HepG2 (cell line): ENCODE data around the gene C2orf80. TPM values are rescaled to one million over a fixed set of nuclear protein-coding genes. Genes with fewer than 3 reads are reported as not detected.

Experiments
- ATRX ChIP-seq: sonication (generic); formaldehyde crosslinking; IDR thresholded peaks from 2 replicates; pipeline ENCODE4 v1.4.0; 2020; ENCODE audit warnings: missing genetic modification reagents, borderline replicate concordance
- GPN1 ChIP-seq: sonication (generic); formaldehyde crosslinking; IDR thresholded peaks from 2 replicates; pipeline ENCODE4 v1.5.1; 2020; ENCODE audit warnings: missing genetic modification reagents, borderline replicate concordance
- IRX3 ChIP-seq: sonication (generic); formaldehyde crosslinking; IDR thresholded peaks from 2 replicates; pipeline ENCODE4 v1.8.1; 2023; ENCODE audit warnings: mild to moderate bottlenecking, low read depth, missing genetic modification reagents, borderline replicate concordance
- KLF12 ChIP-seq: sonication (generic); formaldehyde crosslinking; IDR thresholded peaks from 2 replicates; pipeline ENCODE4 v1.4.0; 2020; ENCODE audit warnings: missing genetic modification reagents, borderline replicate concordance
- NR2F6 ChIP-seq, 2 experiments: IDR thresholded peaks; 2 replicates each; pipeline ENCODE4 v1.6.1; 2016; ENCODE audit warnings: antibody characterized with exemption in 1 of 2, mild to moderate bottlenecking in 1 of 2
- RBM39 ChIP-seq: fragments of 200-400 bp; formaldehyde crosslinking; IDR thresholded peaks from one replicate; pipeline ENCODE4 v1.6.1; 2018; ENCODE audit warnings: antibody characterized with exemption, mild to moderate bottlenecking, low read depth, low read length; ENCODE audit not compliant: poor library complexity, severe bottlenecking
- RFXAP ChIP-seq: sonication (generic); formaldehyde crosslinking; IDR thresholded peaks from 2 replicates; pipeline ENCODE4 v1.4.0; 2020; ENCODE audit warnings: missing genetic modification reagents, borderline replicate concordance
- TEAD2 ChIP-seq: sonication (generic); formaldehyde crosslinking; IDR thresholded peaks from 2 replicates; pipeline ENCODE4 v1.9.0; 2021; ENCODE audit warnings: missing genetic modification reagents
- ZNF180 ChIP-seq: sonication (generic); formaldehyde crosslinking; IDR thresholded peaks from 2 replicates; pipeline ENCODE4 v1.4.0; 2020; ENCODE audit warnings: low read depth, missing genetic modification reagents, borderline replicate concordance
- ZNF367 ChIP-seq: sonication (generic); formaldehyde crosslinking; IDR thresholded peaks from 2 replicates; pipeline ENCODE4 v1.4.0; 2020; ENCODE audit warnings: missing genetic modification reagents, borderline replicate concordance
- ZNF546 ChIP-seq: sonication (generic); formaldehyde crosslinking; conservative IDR thresholded peaks from 2 replicates; pipeline ENCODE4 v1.8.1; 2023; ENCODE audit warnings: mild to moderate bottlenecking, missing genetic modification reagents
- ZNF619 ChIP-seq: sonication (generic); formaldehyde crosslinking; IDR thresholded peaks from 2 replicates; pipeline ENCODE4 v1.4.0; 2020; ENCODE audit warnings: mild to moderate bottlenecking, missing genetic modification reagents
- ZNF768 ChIP-seq: sonication (generic); formaldehyde crosslinking; IDR thresholded peaks from 2 replicates; pipeline ENCODE4 v1.4.0; 2020; ENCODE audit warnings: missing genetic modification reagents
- ZNF83 ChIP-seq: sonication (generic); formaldehyde crosslinking; IDR thresholded peaks from 2 replicates; pipeline ENCODE4 v1.4.0; 2020; ENCODE audit warnings: missing genetic modification reagents, mild to moderate bottlenecking, borderline replicate concordance
- polyA plus RNA-seq, 8 experiments: library from polyadenylated mRNA; depleted of rRNA in 3 of 8; stranded (reverse) in 7 of 8; unstranded in 1 of 8; fragments of >200 nt; fragmentation: Illumina TruSeq in 4 of 8; extraction: Trizol in 4 of 8; gene quantifications; 2 replicates each; pipeline versions ENCODE4 v1.2.1 to v1.2.3, GENCODE V29; 2011 to 2016; ENCODE audit warnings: low read depth in 4 of 8, missing spikeins in 1 of 8, mixed read lengths in 1 of 8; ENCODE audit not compliant: insufficient read depth in 1 of 8
- total RNA-seq, 5 experiments: library from RNA; depleted of rRNA; stranded (reverse); fragments of >200 nt; fragmentation: Illumina TruSeq; extraction: Trizol; gene quantifications; 2 replicates each; pipeline ENCODE4 v1.2.3, GENCODE V29; 2016; ENCODE audit warnings: low read depth in 1 of 5
- TF ChIP-seq, protein P1 (sequence below): sonication (generic); formaldehyde crosslinking; IDR thresholded peaks from one replicate; pipeline ENCODE4 v1.5.1; 2020; ENCODE audit warnings: mild to moderate bottlenecking, missing genetic modification reagents; ENCODE audit errors: not compliant biosample characterization
- TF ChIP-seq, protein P2 (sequence below): sonication (generic); formaldehyde crosslinking; IDR thresholded peaks from 2 replicates; pipeline ENCODE4 v1.8.1; 2023; ENCODE audit warnings: mild to moderate bottlenecking, missing genetic modification reagents
- TF ChIP-seq, protein P3 (sequence below): sonication (generic); formaldehyde crosslinking; IDR thresholded peaks from 2 replicates; pipeline ENCODE4 v1.4.0; 2020; ENCODE audit warnings: mild to moderate bottlenecking, missing genetic modification reagents, borderline replicate concordance
- TF ChIP-seq, protein P4 (sequence below): sonication (generic); formaldehyde crosslinking; IDR thresholded peaks from 2 replicates; pipeline ENCODE4 v1.4.0; 2020; ENCODE audit warnings: missing genetic modification reagents, borderline replicate concordance

Gene C2orf80
- total and polyA plus RNA-seq, 2 of the 13 experiments (the other 11 are each of a cell fraction or from before 2014, with no cell fraction given), result not detected

DNA sequence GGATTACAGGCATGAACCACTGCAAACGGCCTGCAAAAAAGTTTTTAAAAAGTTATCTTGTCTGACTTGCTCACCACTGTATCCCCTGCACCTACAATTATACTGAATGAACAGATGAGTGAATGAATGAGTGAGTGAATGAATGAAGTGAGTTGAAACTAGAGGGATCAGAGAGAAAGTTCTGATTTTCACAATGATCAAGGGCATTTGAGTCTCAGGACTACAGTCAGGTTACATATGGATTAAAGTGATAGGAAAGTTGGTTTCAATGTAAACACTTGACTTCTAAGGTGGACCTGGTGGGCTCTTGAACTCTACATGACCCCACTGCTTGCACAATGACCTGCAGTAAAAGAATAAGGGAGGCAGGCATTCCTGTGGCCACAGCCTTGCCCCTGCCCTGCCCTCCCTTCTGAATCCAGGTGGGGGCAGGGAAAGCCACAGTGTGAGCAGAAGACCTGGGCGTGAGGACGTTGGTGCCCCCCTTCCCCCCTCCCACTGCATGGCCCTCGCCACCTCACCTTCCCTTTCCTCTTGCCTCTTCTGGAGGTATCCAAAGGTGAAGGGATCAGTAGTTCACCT is 10.7 kb downstream of the C2orf80 start (continued):
- no peak for TF ChIP-seq ZNF83 (CRISPR knock-in tag)
- no peak for TF ChIP-seq RFXAP (CRISPR knock-in tag)
- TF ChIP-seq, protein P1, sequence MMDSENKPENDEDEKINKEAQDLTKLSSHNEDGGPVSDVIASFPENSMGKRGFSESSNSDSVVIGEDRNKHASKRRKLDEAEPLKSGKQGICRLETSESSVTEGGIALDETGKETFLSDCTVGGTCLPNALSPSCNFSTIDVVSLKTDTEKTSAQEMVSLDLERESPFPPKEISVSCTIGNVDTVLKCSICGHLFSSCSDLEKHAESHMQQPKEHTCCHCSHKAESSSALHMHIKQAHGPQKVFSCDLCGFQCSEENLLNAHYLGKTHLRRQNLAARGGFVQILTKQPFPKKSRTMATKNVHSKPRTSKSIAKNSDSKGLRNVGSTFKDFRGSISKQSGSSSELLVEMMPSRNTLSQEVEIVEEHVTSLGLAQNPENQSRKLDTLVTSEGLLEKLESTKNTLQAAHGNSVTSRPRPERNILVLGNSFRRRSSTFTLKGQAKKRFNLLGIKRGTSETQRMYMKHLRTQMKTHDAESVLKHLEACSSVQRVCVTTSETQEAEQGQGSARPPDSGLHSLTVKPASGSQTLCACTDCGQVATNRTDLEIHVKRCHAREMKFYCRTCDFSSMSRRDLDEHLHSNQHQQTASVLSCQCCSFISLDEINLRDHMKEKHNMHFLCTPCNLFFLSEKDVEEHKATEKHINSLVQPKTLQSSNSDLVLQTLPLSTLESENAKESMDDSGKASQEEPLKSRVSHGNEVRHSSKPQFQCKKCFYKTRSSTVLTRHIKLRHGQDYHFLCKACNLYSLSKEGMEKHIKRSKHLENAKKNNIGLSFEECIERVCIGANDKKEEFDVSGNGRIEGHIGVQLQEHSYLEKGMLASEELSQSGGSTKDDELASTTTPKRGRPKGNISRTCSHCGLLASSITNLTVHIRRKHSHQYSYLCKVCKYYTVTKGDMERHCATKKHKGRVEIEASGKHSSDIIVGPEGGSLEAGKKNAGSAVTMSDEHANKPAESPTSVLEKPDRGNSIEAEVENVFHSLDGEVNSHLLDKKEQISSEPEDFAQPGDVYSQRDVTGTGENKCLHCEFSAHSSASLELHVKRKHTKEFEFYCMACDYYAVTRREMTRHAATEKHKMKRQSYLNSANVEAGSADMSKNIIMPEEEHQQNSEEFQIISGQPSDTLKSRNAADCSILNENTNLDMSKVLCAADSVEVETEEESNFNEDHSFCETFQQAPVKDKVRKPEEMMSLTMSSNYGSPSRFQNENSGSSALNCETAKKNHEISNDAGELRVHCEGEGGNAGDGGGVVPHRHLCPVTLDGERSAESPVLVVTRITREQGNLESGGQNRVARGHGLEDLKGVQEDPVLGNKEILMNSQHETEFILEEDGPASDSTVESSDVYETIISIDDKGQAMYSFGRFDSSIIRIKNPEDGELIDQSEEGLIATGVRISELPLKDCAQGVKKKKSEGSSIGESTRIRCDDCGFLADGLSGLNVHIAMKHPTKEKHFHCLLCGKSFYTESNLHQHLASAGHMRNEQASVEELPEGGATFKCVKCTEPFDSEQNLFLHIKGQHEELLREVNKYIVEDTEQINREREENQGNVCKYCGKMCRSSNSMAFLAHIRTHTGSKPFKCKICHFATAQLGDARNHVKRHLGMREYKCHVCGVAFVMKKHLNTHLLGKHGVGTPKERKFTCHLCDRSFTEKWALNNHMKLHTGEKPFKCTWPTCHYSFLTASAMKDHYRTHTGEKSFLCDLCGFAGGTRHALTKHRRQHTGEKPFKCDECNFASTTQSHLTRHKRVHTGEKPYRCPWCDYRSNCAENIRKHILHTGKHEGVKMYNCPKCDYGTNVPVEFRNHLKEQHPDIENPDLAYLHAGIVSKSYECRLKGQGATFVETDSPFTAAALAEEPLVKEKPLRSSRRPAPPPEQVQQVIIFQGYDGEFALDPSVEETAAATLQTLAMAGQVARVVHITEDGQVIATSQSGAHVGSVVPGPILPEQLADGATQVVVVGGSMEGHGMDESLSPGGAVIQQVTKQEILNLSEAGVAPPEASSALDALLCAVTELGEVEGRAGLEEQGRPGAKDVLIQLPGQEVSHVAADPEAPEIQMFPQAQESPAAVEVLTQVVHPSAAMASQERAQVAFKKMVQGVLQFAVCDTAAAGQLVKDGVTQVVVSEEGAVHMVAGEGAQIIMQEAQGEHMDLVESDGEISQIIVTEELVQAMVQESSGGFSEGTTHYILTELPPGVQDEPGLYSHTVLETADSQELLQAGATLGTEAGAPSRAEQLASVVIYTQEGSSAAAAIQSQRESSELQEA (CRISPR knock-in tag), result no peak
- no peak for TF ChIP-seq ZNF367
- no peak for TF ChIP-seq ZNF546 (CRISPR knock-in tag)
- TF ChIP-seq, protein P2, sequence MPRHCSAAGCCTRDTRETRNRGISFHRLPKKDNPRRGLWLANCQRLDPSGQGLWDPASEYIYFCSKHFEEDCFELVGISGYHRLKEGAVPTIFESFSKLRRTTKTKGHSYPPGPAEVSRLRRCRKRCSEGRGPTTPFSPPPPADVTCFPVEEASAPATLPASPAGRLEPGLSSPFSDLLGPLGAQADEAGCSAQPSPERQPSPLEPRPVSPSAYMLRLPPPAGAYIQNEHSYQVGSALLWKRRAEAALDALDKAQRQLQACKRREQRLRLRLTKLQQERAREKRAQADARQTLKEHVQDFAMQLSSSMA, result no peak
- TF ChIP-seq IRX3 (CRISPR knock-in tag), result no peak
- TF ChIP-seq ZNF768 (CRISPR knock-in tag), result no peak
- TF ChIP-seq NR2F6 (IDR thresholded peaks at IDR 0.05), result peak; percentile 85
- TF ChIP-seq NR2F6 (CRISPR knock-in tag; IDR thresholded peaks at IDR 0.05), result peak; percentile 77
- TF ChIP-seq, protein P3, sequence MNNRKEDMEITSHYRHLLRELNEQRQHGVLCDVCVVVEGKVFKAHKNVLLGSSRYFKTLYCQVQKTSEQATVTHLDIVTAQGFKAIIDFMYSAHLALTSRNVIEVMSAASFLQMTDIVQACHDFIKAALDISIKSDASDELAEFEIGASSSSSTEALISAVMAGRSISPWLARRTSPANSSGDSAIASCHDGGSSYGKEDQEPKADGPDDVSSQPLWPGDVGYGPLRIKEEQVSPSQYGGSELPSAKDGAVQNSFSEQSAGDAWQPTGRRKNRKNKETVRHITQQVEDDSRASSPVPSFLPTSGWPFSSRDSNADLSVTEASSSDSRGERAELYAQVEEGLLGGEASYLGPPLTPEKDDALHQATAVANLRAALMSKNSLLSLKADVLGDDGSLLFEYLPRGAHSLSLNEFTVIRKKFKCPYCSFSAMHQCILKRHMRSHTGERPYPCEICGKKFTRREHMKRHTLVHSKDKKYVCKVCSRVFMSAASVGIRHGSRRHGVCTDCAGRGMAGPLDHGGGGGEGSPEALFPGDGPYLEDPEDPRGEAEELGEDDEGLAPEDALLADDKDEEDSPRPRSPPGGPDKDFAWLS (CRISPR knock-in tag), result no peak
- TF ChIP-seq TEAD2 (CRISPR knock-in tag), result no peak
- no peak for TF ChIP-seq GPN1 (CRISPR knock-in tag)
- TF ChIP-seq RBM39, result no peak
- no peak for TF ChIP-seq ZNF619
- TF ChIP-seq, protein P4, sequence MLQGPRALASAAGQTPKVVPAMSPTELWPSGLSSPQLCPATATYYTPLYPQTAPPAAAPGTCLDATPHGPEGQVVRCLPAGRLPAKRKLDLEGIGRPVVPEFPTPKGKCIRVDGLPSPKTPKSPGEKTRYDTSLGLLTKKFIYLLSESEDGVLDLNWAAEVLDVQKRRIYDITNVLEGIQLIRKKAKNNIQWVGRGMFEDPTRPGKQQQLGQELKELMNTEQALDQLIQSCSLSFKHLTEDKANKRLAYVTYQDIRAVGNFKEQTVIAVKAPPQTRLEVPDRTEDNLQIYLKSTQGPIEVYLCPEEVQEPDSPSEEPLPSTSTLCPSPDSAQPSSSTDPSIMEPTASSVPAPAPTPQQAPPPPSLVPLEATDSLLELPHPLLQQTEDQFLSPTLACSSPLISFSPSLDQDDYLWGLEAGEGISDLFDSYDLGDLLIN (CRISPR knock-in tag), result no peak
- TF ChIP-seq ZNF180, result no peak
- TF ChIP-seq KLF12, result no peak
- no peak for TF ChIP-seq ATRX (CRISPR knock-in tag)
